Suprapubic skin (tissue), 3 donors: ENCODE measurements around the gene PPP1R14C.

Source experiments
- POLR2AphosphoS5 ChIP-seq, 3 donors: sonication (generic); formaldehyde crosslinking; IDR thresholded peaks; one replicate each; pipeline ENCODE4 v1.6.1; 2017; ENCODE audit warnings: antibody characterized with exemption in 3 of 3
- TF ChIP-seq, protein P1 (sequence below), 2 donors: fragments of 200-600 bp in 1 of 2; fragments of 450-650 bp in 1 of 2; sonication (generic) in 1 of 2; IDR thresholded peaks; one replicate each; pipeline ENCODE4 v1.5.1; 2016 to 2019; ENCODE audit warnings: antibody characterized with exemption in 2 of 2, mild to moderate bottlenecking in 1 of 2, moderate library complexity in 1 of 2

- TF ChIP-seq, protein P1, sequence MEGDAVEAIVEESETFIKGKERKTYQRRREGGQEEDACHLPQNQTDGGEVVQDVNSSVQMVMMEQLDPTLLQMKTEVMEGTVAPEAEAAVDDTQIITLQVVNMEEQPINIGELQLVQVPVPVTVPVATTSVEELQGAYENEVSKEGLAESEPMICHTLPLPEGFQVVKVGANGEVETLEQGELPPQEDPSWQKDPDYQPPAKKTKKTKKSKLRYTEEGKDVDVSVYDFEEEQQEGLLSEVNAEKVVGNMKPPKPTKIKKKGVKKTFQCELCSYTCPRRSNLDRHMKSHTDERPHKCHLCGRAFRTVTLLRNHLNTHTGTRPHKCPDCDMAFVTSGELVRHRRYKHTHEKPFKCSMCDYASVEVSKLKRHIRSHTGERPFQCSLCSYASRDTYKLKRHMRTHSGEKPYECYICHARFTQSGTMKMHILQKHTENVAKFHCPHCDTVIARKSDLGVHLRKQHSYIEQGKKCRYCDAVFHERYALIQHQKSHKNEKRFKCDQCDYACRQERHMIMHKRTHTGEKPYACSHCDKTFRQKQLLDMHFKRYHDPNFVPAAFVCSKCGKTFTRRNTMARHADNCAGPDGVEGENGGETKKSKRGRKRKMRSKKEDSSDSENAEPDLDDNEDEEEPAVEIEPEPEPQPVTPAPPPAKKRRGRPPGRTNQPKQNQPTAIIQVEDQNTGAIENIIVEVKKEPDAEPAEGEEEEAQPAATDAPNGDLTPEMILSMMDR (IDR thresholded peaks at IDR 0.05): no peak
- TF ChIP-seq POLR2AphosphoS5 (IDR thresholded peaks at IDR 0.05): no peak
These were observed 26.5 kb upstream of the PPP1R14C start for GRCh38 chr6:150116200-150116800.
